Hindlimb muscle (tissue), 1 donor: Measurements from ENCODE around the gene URB1. TPM values are rescaled to one million over a fixed set of nuclear protein-coding genes. Genes with fewer than 3 reads are reported as not detected.

Source experiments
- DNase-seq: peaks from one replicate; pipeline ENCODE4 v3.0.0-alpha.2; 2013
- polyA plus RNA-seq: library from polyadenylated mRNA; unstranded; fragments of 120-200 nt; gene quantifications from one replicate; pipeline ENCODE4 v1.2.1, GENCODE V29; 2013; ENCODE audit not compliant: insufficient read length

Gene URB1
- polyA plus RNA-seq, 1 donor = 13.8 TPM

- DNase-seq = no peak
Measured at GRCh38 chr21:32340863-32341848, 51.7 kb downstream of the URB1 start.

GRCh38 chr21:32338209-32338921 lies 54.4 kb downstream of the URB1 start:
- DNase-seq = no peak

- no peak for DNase-seq
Measured at GRCh38 chr21:32337206-32337605, 55.6 kb downstream of the URB1 start.

- DNase-seq = no peak
Measured at GRCh38 chr21:32336711-32337110, 56.1 kb downstream of the URB1 start.

- DNase-seq = no peak
Measured at GRCh38 chr21:32335601-32336575, 56.9 kb downstream of the URB1 start.

- no peak for DNase-seq
Measured at GRCh38 chr21:32334980-32335531, 57.8 kb downstream of the URB1 start.

GRCh38 chr21:32333953-32334673 lies 58.7 kb downstream of the URB1 start:
- no peak for DNase-seq

- DNase-seq = no peak
Measured at GRCh38 chr21:32332463-32332951, 60.3 kb downstream of the URB1 start.

GRCh38 chr21:32331444-32332305 lies 61.1 kb downstream of the URB1 start:
- no peak for DNase-seq

GRCh38 chr21:32330784-32331311 lies 62.0 kb downstream of the URB1 start:
- no peak for DNase-seq

GRCh38 chr21:32329776-32330175 lies 63.0 kb downstream of the URB1 start:
- no peak for DNase-seq

GRCh38 chr21:32329331-32329730 lies 63.5 kb downstream of the URB1 start:
- DNase-seq = peak; percentile 76

GRCh38 chr21:32328595-32328994 lies 64.2 kb downstream of the URB1 start:
- DNase-seq = peak; percentile 73

GRCh38 chr21:32325706-32326105 lies 67.1 kb downstream of the URB1 start:
- DNase-seq = no peak

GRCh38 chr21:32322676-32323075 lies 70.1 kb downstream of the URB1 start:
- DNase-seq = no peak

- no peak for DNase-seq
Measured at GRCh38 chr21:32322103-32322502, 70.7 kb downstream of the URB1 start.

GRCh38 chr21:32321480-32321879 lies 71.3 kb downstream of the URB1 start:
- no peak for DNase-seq

GRCh38 chr21:32320726-32321125 lies 72.1 kb downstream of the URB1 start:
- no peak for DNase-seq

GRCh38 chr21:32320059-32320458 lies 72.8 kb downstream of the URB1 start:
- no peak for DNase-seq

- no peak for DNase-seq
Measured at GRCh38 chr21:32319012-32319411, 73.8 kb downstream of the URB1 start.
